Measurements from ENCODE around the gene FCRL3.

DNA sequence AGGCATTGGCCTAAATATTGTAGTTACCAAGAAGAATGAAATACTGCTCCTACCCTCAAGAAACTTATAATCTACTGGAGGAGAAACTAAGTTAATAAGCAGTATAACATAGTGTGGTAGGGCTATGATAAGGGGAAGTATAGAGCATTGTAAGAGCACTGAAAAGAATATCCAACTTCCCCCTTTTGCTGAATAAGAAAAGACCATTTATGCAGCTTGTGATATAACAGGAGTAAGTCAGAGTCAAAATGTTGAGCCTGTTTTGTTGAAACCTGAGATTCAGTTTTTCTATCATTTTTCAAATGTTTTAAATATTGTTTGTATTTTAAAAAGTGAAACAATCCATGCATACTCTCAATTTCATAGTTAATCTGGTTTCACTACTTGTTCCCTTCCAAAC lies 54.4 kb downstream of the FCRL3 start:
- TF ChIP-seq FOXA1 (IDR thresholded peaks at IDR 0.05) (no peak), ZNF384 (IDR thresholded peaks at IDR 0.05) (no peak), TARDBP (IDR thresholded peaks at IDR 0.05) (no peak)
